GM19463 (cell line): Measurements from ENCODE around the gene ADARB2.

Experiments used
- ATAC-seq: cut with Tn5 transposase; IDR thresholded peaks from one replicate; pipeline ENCODE4 v1.9.1; 2021; ENCODE audit warnings: mild to moderate bottlenecking, moderate library complexity; ENCODE audit not compliant: unreplicated experiment

Gene ADARB2

GRCh38 chr10:1532636-1533035 is 204.7 kb downstream of the ADARB2 start:
- ATAC-seq: no peak

- ATAC-seq: no peak
Measured at GRCh38 chr10:1531883-1532597, 205.3 kb downstream of the ADARB2 start.

GRCh38 chr10:1530871-1531517 is 206.3 kb downstream of the ADARB2 start:
- ATAC-seq: no peak

GRCh38 chr10:1529806-1530413 is 207.4 kb downstream of the ADARB2 start:
- ATAC-seq: no peak

- no peak for ATAC-seq
Measured at GRCh38 chr10:1527951-1528350, 209.4 kb downstream of the ADARB2 start.

GRCh38 chr10:1526436-1527055 is 210.8 kb downstream of the ADARB2 start:
- no peak for ATAC-seq

- ATAC-seq: no peak
Measured at GRCh38 chr10:1525354-1526162, 211.8 kb downstream of the ADARB2 start.

GRCh38 chr10:1524540-1524939 is 212.8 kb downstream of the ADARB2 start:
- no peak for ATAC-seq

- no peak for ATAC-seq
Measured at GRCh38 chr10:1523221-1523620, 214.1 kb downstream of the ADARB2 start.

GRCh38 chr10:1522237-1522636 is 215.1 kb downstream of the ADARB2 start:
- no peak for ATAC-seq

GRCh38 chr10:1521741-1522140 is 215.6 kb downstream of the ADARB2 start:
- ATAC-seq: no peak

GRCh38 chr10:1520909-1521565 is 216.3 kb downstream of the ADARB2 start:
- ATAC-seq: no peak

GRCh38 chr10:1519391-1519790 is 217.9 kb downstream of the ADARB2 start:
- no peak for ATAC-seq

GRCh38 chr10:1517684-1518083 is 219.6 kb downstream of the ADARB2 start:
- ATAC-seq: no peak

- ATAC-seq: no peak
Measured at GRCh38 chr10:1516492-1517165, 220.7 kb downstream of the ADARB2 start.

- ATAC-seq: no peak
Measured at GRCh38 chr10:1515780-1516491, 221.4 kb downstream of the ADARB2 start.

- no peak for ATAC-seq
Measured at GRCh38 chr10:1515121-1515779, 222.1 kb downstream of the ADARB2 start.

- ATAC-seq: no peak
Measured at GRCh38 chr10:1514681-1515080, 222.6 kb downstream of the ADARB2 start.

- no peak for ATAC-seq
Measured at GRCh38 chr10:1513221-1513620, 224.1 kb downstream of the ADARB2 start.
